ENCODE results near the gene ACBD4.

The ACBD4 gene

GRCh38 chr17:45189009-45189408 lies 53.5 kb downstream of the ACBD4 start:
- no peak for DNase-seq (ENCODE audit: low read depth in 1 of 2, low spot score in 1 of 2)

- DNase-seq (ENCODE audit: low read depth in 1 of 2, low spot score in 1 of 2) = no peak
These were observed 55.2 kb downstream of the ACBD4 start for GRCh38 chr17:45190503-45191255.

All from stimulated activated CD4-positive, alpha-beta T cell treated with anti-CD3 and anti-CD28 coated beads, Interleukin-15, amount 100 ng/mL, for 1 hour (primary cell).